GM18951 (cell line): ENCODE measurements around the gene ZNF41.
"Not testable (repeated sequence)": the region's sequence is repeated elsewhere in the genome, so short reads cannot be mapped to it uniquely, and the experiment has no call there.

ENCODE experiments used
- POLR2A ChIP-seq: IDR thresholded peaks from 4 replicates; pipeline ENCODE4 v1.6.1; 2011; ENCODE audit warnings: mild to moderate bottlenecking; ENCODE audit not compliant: insufficient read length, insufficient read depth; ENCODE audit errors: extremely low read depth
- in situ Hi-C: fragments of 300-500 bp; cut with MboI; formaldehyde crosslinking; loops from one replicate; pipeline ENCODE4 v1.12.0; 2022; ENCODE audit warnings: low sequenced_read_pairs, mixed read lengths, inconsistent platforms; ENCODE audit not compliant: unreplicated experiment

ZNF41 gene

GRCh38 chrX:47503151-47503550 lies 20.1 kb upstream of the ZNF41 start:
- no peak for TF ChIP-seq POLR2A
- in situ Hi-C loops = loop anchor here (25.0 kb wide), 1 partner anchor 316 kb away; the partner anchor contains the start of gene UBA1

- TF ChIP-seq POLR2A = no peak
- in situ Hi-C loops = loop anchor here (25.0 kb wide), 1 partner anchor 315 kb away; the partner anchor contains the start of gene UBA1
Observed at GRCh38 chrX:47502316-47503125, 19.5 kb upstream of the ZNF41 start.

GRCh38 chrX:47501226-47502074 lies 18.4 kb upstream of the ZNF41 start:
- TF ChIP-seq POLR2A = no peak
- in situ Hi-C loops = loop anchor here (25.0 kb wide), 1 partner anchor 314 kb away; the partner anchor contains the start of gene UBA1

- no peak for TF ChIP-seq POLR2A
- in situ Hi-C loops = loop anchor here (25.0 kb wide), 1 partner anchor 313 kb away; the partner anchor contains the start of gene UBA1
Observed at GRCh38 chrX:47500554-47500953, 17.5 kb upstream of the ZNF41 start.

- in situ Hi-C loops = no loop called here
Observed at GRCh38 chrX:47499293-47499692, 16.3 kb upstream of the ZNF41 start.

GRCh38 chrX:47498411-47498810 lies 15.4 kb upstream of the ZNF41 start:
- no peak for TF ChIP-seq POLR2A
- in situ Hi-C loops = no loop called here

More at GRCh38 chrX:47499293-47499692, 16.3 kb upstream of the ZNF41 start:
- TF ChIP-seq POLR2A = no peak

GRCh38 chrX:47497271-47497888 lies 14.4 kb upstream of the ZNF41 start:
- in situ Hi-C loops = no loop called here
- no peak for TF ChIP-seq POLR2A

- in situ Hi-C loops = not testable (repeated sequence)
Observed at GRCh38 chrX:47492133-47492532, 9.1 kb upstream of the ZNF41 start.

GRCh38 chrX:47489507-47490275 lies 6.7 kb upstream of the ZNF41 start:
- in situ Hi-C loops = no loop called here
- TF ChIP-seq POLR2A = no peak

- in situ Hi-C loops = no loop called here
- TF ChIP-seq POLR2A = no peak
Observed at GRCh38 chrX:47484885-47485284, 1.9 kb upstream of the ZNF41 start.

- in situ Hi-C loops = no loop called here
- no peak for TF ChIP-seq POLR2A
Observed at GRCh38 chrX:47483306-47484268, 565 bp upstream of the ZNF41 start.
